ENCODE data around the gene ARMC3.

- TF ChIP-seq EZH2 (IDR thresholded peaks at IDR 0.05; ENCODE audit: borderline replicate concordance, insufficient read depth, low read length, poor library complexity, severe bottlenecking) (no peak), SMC3 (conservative IDR thresholded peaks at IDR 0.05; ENCODE audit: poor library complexity) (no peak), EP300 (conservative IDR thresholded peaks at IDR 0.05; ENCODE audit: poor library complexity, severe bottlenecking) (no peak), POLR2AphosphoS5 (IDR thresholded peaks at IDR 0.05) (no peak), TAF1 (IDR thresholded peaks at IDR 0.05; ENCODE audit: low read depth) (no peak), MXI1 (conservative IDR thresholded peaks at IDR 0.05; ENCODE audit: poor library complexity, severe bottlenecking) (no peak)
- TF ChIP-seq, protein P1, sequence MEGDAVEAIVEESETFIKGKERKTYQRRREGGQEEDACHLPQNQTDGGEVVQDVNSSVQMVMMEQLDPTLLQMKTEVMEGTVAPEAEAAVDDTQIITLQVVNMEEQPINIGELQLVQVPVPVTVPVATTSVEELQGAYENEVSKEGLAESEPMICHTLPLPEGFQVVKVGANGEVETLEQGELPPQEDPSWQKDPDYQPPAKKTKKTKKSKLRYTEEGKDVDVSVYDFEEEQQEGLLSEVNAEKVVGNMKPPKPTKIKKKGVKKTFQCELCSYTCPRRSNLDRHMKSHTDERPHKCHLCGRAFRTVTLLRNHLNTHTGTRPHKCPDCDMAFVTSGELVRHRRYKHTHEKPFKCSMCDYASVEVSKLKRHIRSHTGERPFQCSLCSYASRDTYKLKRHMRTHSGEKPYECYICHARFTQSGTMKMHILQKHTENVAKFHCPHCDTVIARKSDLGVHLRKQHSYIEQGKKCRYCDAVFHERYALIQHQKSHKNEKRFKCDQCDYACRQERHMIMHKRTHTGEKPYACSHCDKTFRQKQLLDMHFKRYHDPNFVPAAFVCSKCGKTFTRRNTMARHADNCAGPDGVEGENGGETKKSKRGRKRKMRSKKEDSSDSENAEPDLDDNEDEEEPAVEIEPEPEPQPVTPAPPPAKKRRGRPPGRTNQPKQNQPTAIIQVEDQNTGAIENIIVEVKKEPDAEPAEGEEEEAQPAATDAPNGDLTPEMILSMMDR (IDR thresholded peaks at IDR 0.05; ENCODE audit: poor library complexity, severe bottlenecking) = no peak
- TF ChIP-seq, protein P2, sequence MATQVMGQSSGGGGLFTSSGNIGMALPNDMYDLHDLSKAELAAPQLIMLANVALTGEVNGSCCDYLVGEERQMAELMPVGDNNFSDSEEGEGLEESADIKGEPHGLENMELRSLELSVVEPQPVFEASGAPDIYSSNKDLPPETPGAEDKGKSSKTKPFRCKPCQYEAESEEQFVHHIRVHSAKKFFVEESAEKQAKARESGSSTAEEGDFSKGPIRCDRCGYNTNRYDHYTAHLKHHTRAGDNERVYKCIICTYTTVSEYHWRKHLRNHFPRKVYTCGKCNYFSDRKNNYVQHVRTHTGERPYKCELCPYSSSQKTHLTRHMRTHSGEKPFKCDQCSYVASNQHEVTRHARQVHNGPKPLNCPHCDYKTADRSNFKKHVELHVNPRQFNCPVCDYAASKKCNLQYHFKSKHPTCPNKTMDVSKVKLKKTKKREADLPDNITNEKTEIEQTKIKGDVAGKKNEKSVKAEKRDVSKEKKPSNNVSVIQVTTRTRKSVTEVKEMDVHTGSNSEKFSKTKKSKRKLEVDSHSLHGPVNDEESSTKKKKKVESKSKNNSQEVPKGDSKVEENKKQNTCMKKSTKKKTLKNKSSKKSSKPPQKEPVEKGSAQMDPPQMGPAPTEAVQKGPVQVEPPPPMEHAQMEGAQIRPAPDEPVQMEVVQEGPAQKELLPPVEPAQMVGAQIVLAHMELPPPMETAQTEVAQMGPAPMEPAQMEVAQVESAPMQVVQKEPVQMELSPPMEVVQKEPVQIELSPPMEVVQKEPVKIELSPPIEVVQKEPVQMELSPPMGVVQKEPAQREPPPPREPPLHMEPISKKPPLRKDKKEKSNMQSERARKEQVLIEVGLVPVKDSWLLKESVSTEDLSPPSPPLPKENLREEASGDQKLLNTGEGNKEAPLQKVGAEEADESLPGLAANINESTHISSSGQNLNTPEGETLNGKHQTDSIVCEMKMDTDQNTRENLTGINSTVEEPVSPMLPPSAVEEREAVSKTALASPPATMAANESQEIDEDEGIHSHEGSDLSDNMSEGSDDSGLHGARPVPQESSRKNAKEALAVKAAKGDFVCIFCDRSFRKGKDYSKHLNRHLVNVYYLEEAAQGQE (IDR thresholded peaks at IDR 0.05; ENCODE audit: borderline replicate concordance) = no peak
Observed at GRCh38 chr10:22977751-22978150, 49.9 kb downstream of the ARMC3 start.
